HepG2 (cell line): ENCODE results near the gene TTLL13. TPM values are rescaled to one million over a fixed set of nuclear protein-coding genes. Genes with fewer than 3 reads are reported as not detected.
A peak's percentile ranks its signal among the peaks of the same experiment; 100 is the strongest.

Experiments
- ATF1 ChIP-seq: IDR thresholded peaks from 2 replicates; pipeline ENCODE4 v1.6.1; 2016; ENCODE audit warnings: mild to moderate bottlenecking, control low read depth
- BORCS8-MEF2B ChIP-seq: sonication (generic); formaldehyde crosslinking; IDR thresholded peaks from 2 replicates; pipeline ENCODE4 v1.8.0; 2022; ENCODE audit warnings: mild to moderate bottlenecking, missing genetic modification reagents
- CHD2 ChIP-seq: IDR thresholded peaks from 2 replicates; pipeline ENCODE4 v1.6.1; 2011; ENCODE audit warnings: low read depth, low read length, improper control_type of control experiment
- DMTF1 ChIP-seq: sonication (generic); formaldehyde crosslinking; IDR thresholded peaks from 2 replicates; pipeline ENCODE4 v1.4.0; 2020; ENCODE audit warnings: mild to moderate bottlenecking, missing genetic modification reagents
- EZH2 ChIP-seq: conservative IDR thresholded peaks from 2 replicates; pipeline ENCODE4 v1.6.1; 2012; ENCODE audit warnings: mild to moderate bottlenecking, low read depth, low read length, moderate library complexity
- MYC ChIP-seq: sonication (generic); formaldehyde crosslinking; IDR thresholded peaks from 2 replicates; pipeline ENCODE4 v1.9.0; 2021; ENCODE audit warnings: missing genetic modification reagents, borderline replicate concordance
- NFYC ChIP-seq: IDR thresholded peaks from 2 replicates; pipeline ENCODE4 v1.6.1; 2016; ENCODE audit warnings: missing genetic modification reagents, missing compliant biosample characterization
- SRSF1 ChIP-seq: fragments of 200-400 bp; formaldehyde crosslinking; optimal IDR thresholded peaks from 2 replicates; pipeline ENCODE3; 2017; ENCODE audit warnings: mild to moderate bottlenecking, low read depth, low read length, moderate library complexity
- TBX2 ChIP-seq: sonication (generic); formaldehyde crosslinking; IDR thresholded peaks from 2 replicates; pipeline ENCODE4 v1.5.0; 2020; ENCODE audit warnings: missing genetic modification reagents, mild to moderate bottlenecking, borderline replicate concordance
- ZNF143 ChIP-seq: sonication (generic); formaldehyde crosslinking; IDR thresholded peaks from 2 replicates; pipeline ENCODE4 v1.4.0; 2020; ENCODE audit warnings: missing genetic modification reagents
- ZNF235 ChIP-seq: sonication (generic); formaldehyde crosslinking; IDR thresholded peaks from 2 replicates; pipeline ENCODE4 v1.8.1; 2023; ENCODE audit warnings: mild to moderate bottlenecking, missing genetic modification reagents, borderline replicate concordance
- ZNF24 ChIP-seq: fragments of 450-650 bp; IDR thresholded peaks from 2 replicates; pipeline ENCODE4 v1.6.1; 2017; ENCODE audit warnings: antibody characterized with exemption, mild to moderate bottlenecking
- ZNF264 ChIP-seq: sonication (generic); formaldehyde crosslinking; IDR thresholded peaks from 2 replicates; pipeline ENCODE4 v1.4.0; 2020; ENCODE audit warnings: missing genetic modification reagents
- ZNF432 ChIP-seq: sonication (generic); formaldehyde crosslinking; IDR thresholded peaks from 2 replicates; pipeline ENCODE4 v1.5.0; 2020; ENCODE audit warnings: missing genetic modification reagents, mild to moderate bottlenecking, borderline replicate concordance
- ZNF547 ChIP-seq: sonication (generic); formaldehyde crosslinking; IDR thresholded peaks from 2 replicates; pipeline ENCODE4 v1.5.1; 2020; ENCODE audit warnings: mild to moderate bottlenecking, missing genetic modification reagents
- ZNF710 ChIP-seq: sonication (generic); formaldehyde crosslinking; IDR thresholded peaks from 2 replicates; pipeline ENCODE4 v1.5.0; 2020; ENCODE audit warnings: mild to moderate bottlenecking, missing genetic modification reagents, borderline replicate concordance
- ZNF773 ChIP-seq: sonication (generic); formaldehyde crosslinking; IDR thresholded peaks from 2 replicates; pipeline ENCODE4 v1.4.0; 2020; ENCODE audit warnings: missing genetic modification reagents, borderline replicate concordance
- polyA plus RNA-seq, 8 experiments: library from polyadenylated mRNA; depleted of rRNA in 3 of 8; stranded (reverse) in 7 of 8; unstranded in 1 of 8; fragments of >200 nt; fragmentation: Illumina TruSeq in 4 of 8; extraction: Trizol in 4 of 8; gene quantifications; 2 replicates each; pipeline versions ENCODE4 v1.2.1 to v1.2.3, GENCODE V29; 2011 to 2016; ENCODE audit warnings: low read depth in 4 of 8, missing spikeins in 1 of 8, mixed read lengths in 1 of 8; ENCODE audit not compliant: insufficient read depth in 1 of 8
- total RNA-seq, 5 experiments: library from RNA; depleted of rRNA; stranded (reverse); fragments of >200 nt; fragmentation: Illumina TruSeq; extraction: Trizol; gene quantifications; 2 replicates each; pipeline ENCODE4 v1.2.3, GENCODE V29; 2016; ENCODE audit warnings: low read depth in 1 of 5
- TF ChIP-seq, protein P1 (sequence below): IDR thresholded peaks from 2 replicates; pipeline ENCODE4 v1.6.1; 2012; ENCODE audit warnings: low read length, improper control_type of control experiment
- TF ChIP-seq, protein P2 (sequence below): sonication (generic); formaldehyde crosslinking; IDR thresholded peaks from 2 replicates; pipeline ENCODE4 v1.5.1; 2020; ENCODE audit warnings: mild to moderate bottlenecking, missing genetic modification reagents, borderline replicate concordance
- TF ChIP-seq, protein P3 (sequence below): sonication (generic); formaldehyde crosslinking; IDR thresholded peaks from 2 replicates; pipeline ENCODE4 v1.4.0; 2020; ENCODE audit warnings: missing genetic modification reagents; ENCODE audit errors: not compliant biosample characterization

TTLL13 gene
- total and polyA plus RNA-seq, 2 of the 13 experiments (the other 11 are each of a cell fraction or from before 2014, with no cell fraction given): 0.07 to 0.29 TPM

- TF ChIP-seq MYC (CRISPR knock-in tag) (peak; percentile 14; the same call in 1 of the 2 replicates), ATF1 (CRISPR knock-in tag) (no peak), ZNF432 (no peak), BORCS8-MEF2B (CRISPR knock-in tag) (peak; percentile 50; the same call in 1 of the 2 replicates), DMTF1 (CRISPR knock-in tag) (no peak), CHD2 (no peak), TBX2 (peak; percentile 46), ZNF24 (no peak), SRSF1 (no peak), ZNF264 (no peak), ZNF710 (CRISPR knock-in tag) (peak; percentile 63; the same call in 1 of the 2 replicates), ZNF773 (CRISPR knock-in tag) (no peak), NFYC (CRISPR knock-in tag) (peak; percentile 67), ZNF143 (CRISPR knock-in tag) (peak; percentile 77), EZH2 (no peak), ZNF547 (CRISPR knock-in tag) (no peak; the same call in 1 of the 2 replicates), ZNF235 (no peak)
- TF ChIP-seq, protein P1, sequence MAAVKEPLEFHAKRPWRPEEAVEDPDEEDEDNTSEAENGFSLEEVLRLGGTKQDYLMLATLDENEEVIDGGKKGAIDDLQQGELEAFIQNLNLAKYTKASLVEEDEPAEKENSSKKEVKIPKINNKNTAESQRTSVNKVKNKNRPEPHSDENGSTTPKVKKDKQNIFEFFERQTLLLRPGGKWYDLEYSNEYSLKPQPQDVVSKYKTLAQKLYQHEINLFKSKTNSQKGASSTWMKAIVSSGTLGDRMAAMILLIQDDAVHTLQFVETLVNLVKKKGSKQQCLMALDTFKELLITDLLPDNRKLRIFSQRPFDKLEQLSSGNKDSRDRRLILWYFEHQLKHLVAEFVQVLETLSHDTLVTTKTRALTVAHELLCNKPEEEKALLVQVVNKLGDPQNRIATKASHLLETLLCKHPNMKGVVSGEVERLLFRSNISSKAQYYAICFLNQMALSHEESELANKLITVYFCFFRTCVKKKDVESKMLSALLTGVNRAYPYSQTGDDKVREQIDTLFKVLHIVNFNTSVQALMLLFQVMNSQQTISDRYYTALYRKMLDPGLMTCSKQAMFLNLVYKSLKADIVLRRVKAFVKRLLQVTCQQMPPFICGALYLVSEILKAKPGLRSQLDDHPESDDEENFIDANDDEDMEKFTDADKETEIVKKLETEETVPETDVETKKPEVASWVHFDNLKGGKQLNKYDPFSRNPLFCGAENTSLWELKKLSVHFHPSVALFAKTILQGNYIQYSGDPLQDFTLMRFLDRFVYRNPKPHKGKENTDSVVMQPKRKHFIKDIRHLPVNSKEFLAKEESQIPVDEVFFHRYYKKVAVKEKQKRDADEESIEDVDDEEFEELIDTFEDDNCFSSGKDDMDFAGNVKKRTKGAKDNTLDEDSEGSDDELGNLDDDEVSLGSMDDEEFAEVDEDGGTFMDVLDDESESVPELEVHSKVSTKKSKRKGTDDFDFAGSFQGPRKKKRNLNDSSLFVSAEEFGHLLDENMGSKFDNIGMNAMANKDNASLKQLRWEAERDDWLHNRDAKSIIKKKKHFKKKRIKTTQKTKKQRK: no peak
- TF ChIP-seq, protein P2, sequence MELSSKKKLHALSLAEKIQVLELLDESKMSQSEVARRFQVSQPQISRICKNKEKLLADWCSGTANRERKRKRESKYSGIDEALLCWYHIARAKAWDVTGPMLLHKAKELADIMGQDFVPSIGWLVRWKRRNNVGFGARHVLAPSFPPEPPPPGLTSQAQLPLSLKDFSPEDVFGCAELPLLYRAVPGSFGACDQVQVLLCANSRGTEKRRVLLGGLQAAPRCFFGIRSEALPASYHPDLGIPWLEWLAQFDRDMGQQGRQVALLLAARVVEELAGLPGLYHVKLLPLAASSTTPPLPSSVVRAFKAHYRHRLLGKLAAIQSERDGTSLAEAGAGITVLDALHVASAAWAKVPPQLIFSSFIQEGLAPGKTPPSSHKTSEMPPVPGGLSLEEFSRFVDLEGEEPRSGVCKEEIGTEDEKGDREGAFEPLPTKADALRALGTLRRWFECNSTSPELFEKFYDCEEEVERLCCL (CRISPR knock-in tag): no peak
- TF ChIP-seq, protein P3, sequence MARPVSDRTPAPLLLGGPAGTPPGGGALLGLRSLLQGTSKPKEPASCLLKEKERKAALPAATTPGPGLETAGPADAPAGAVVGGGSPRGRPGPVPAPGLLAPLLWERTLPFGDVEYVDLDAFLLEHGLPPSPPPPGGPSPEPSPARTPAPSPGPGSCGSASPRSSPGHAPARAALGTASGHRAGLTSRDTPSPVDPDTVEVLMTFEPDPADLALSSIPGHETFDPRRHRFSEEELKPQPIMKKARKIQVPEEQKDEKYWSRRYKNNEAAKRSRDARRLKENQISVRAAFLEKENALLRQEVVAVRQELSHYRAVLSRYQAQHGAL (CRISPR knock-in tag): no peak
These were observed at the start of gene TTLL13 (continued) for GRCh38 chr15:90249203-90249863.
